DND-41 (cell line): ENCODE measurements around the gene GAS1.

Experiments used
- ATAC-seq: fragments of 200-7000 bp; cut with Tn5 transposase; 3 replicates; pipeline ENCODE4 v1.9.1; 2021; ENCODE audit warnings: low read depth; ENCODE audit not compliant: insufficient read depth
- DNase-seq: peaks from one replicate; pipeline ENCODE4 v3.0.0-alpha.2; 2020
- H2AFZ ChIP-seq: 2 replicates; pipeline ENCODE4 v1.6.0; 2012; ENCODE audit warnings: low read depth, low read length
- H3K27ac ChIP-seq: 2 replicates; pipeline ENCODE4 v1.5.1; 2012; ENCODE audit warnings: low read length, inconsistent platforms
- H3K27me3 ChIP-seq: fragments of 200-600 bp; sonication (generic); 2 replicates; pipeline ENCODE4 v1.6.0; 2012; ENCODE audit warnings: low read length, mild to moderate bottlenecking, inconsistent platforms; ENCODE audit not compliant: insufficient read depth, poor library complexity
- H3K36me3 ChIP-seq: 2 replicates; pipeline ENCODE4 v1.5.1; 2012; ENCODE audit warnings: low read length, inconsistent platforms; ENCODE audit not compliant: insufficient read depth
- H3K4me1 ChIP-seq: 2 replicates; pipeline ENCODE4 v1.5.1; 2012; ENCODE audit warnings: mild to moderate bottlenecking, low read length; ENCODE audit not compliant: insufficient read depth
- H3K4me2 ChIP-seq: 2 replicates; pipeline ENCODE4 v1.6.0; 2012; ENCODE audit warnings: mild to moderate bottlenecking, moderate library complexity, low read length, inconsistent platforms; ENCODE audit not compliant: insufficient read depth
- H3K4me3 ChIP-seq, 2 experiments: fragments of 200-600 bp in 1 of 2; shearing (Covaris generic) in 1 of 2; 2 replicates each; pipeline ENCODE4 v1.5.1; 2012 to 2016; ENCODE audit warnings: inconsistent platforms in 2 of 2, low read length in 2 of 2, mild to moderate bottlenecking in 2 of 2, low read depth in 1 of 2, moderate library complexity in 1 of 2
- H3K79me2 ChIP-seq: 2 replicates; pipeline ENCODE4 v1.6.0; 2012; ENCODE audit warnings: low read length, inconsistent platforms; ENCODE audit not compliant: insufficient read depth
- H3K9ac ChIP-seq: 2 replicates; pipeline ENCODE4 v1.6.0; 2012; ENCODE audit warnings: low read depth, mild to moderate bottlenecking, inconsistent platforms, low read length, moderate library complexity
- H3K9me3 ChIP-seq: 2 replicates; pipeline ENCODE4 v1.5.1; 2012; ENCODE audit warnings: low read length, moderate library complexity, mild to moderate bottlenecking, inconsistent platforms; ENCODE audit not compliant: insufficient read depth, severe bottlenecking
- H4K20me1 ChIP-seq: 2 replicates; pipeline ENCODE4 v1.6.0; 2012; ENCODE audit warnings: low read length; ENCODE audit not compliant: insufficient read depth
- EZH2 ChIP-seq: IDR thresholded peaks from 3 replicates; pipeline ENCODE4 v1.6.1; 2012; ENCODE audit warnings: borderline replicate concordance, low read depth, mild to moderate bottlenecking, moderate library complexity, low read length, inconsistent platforms; ENCODE audit not compliant: severe bottlenecking
- TF ChIP-seq, protein P1 (sequence below): IDR thresholded peaks from 2 replicates; pipeline ENCODE4 v1.5.1; 2012; ENCODE audit warnings: borderline replicate concordance, low read length, moderate library complexity, mild to moderate bottlenecking; ENCODE audit not compliant: poor library complexity, severe bottlenecking; ENCODE audit errors: extremely low read depth

Gene GAS1

DNA sequence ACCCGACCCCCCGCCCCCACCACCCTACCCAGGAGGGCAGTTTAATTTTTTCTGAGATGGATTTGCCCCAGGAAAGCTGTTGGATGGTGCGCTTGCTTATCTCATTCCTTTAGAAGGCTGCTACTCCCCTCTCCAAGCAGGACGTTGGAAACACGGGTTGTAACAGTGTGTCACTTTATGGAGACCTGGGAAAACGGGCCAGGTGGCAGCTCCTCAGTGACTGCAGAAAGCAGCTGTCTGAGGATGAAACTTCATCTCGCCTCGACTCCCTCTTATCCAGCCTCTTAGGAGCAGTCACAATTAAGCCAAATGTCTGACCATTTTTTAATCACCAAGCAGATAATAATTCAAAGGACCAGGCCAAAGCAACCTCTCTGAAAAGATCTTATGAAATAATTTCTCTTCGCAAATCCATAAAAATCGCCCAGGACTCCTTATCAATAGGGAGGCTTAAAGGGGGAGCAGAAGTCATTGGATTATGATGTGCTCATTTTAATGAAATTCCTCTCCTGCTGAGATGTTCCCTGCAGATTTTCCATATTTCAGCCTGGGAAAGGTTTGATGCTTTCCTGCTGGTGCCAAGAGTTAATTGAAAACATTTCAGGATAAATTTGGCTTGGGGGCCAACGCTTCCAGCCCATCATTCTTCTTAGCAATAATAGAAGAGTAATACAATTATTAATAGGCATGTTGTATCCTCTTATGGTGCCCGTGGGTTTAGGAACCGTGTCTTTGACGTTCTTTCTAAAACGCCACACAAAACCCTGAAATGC lies 26.0 kb downstream of the GAS1 start:
- DNase-seq = no peak

DNA sequence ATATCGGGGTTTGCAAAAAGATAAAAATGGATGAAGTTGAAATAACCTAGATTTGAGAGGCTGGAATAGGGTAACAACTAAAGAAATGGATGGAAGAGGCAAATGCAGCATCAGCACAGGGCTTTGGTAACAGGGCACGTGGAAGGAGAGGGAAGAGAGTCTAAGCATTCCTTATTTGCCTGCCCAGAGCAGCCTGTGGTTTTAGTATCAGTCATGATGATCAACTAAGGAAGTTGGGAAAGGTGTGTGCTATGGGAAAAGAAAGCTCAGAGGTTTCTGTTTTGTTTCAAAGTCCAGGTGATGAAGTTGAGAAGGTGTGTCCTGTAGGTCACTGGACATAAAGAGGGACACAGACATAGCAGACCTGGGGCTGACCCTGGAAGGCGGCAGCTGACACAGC lies 28.8 kb downstream of the GAS1 start:
- Histone ChIP-seq H3K4me1 (no peaks in the 10 kb centered on the region), H3K9me3 (no peaks in the 10 kb centered on the region), H3K4me3 (no peak overlapping the region), H3K36me3 (no peaks in the 10 kb centered on the region), H3K27ac (no peak overlapping the region), H3K4me2 (no peak overlapping the region), H3K27me3 (no peaks in the 10 kb centered on the region), H4K20me1 (no peaks in the 10 kb centered on the region), H2AFZ (no peak overlapping the region), H3K9ac (no peak overlapping the region), H3K79me2 (no peaks in the 10 kb centered on the region)
- DNase-seq = no peak
- no peak for ATAC-seq
- TF ChIP-seq EZH2 = no peak
- TF ChIP-seq, protein P1, sequence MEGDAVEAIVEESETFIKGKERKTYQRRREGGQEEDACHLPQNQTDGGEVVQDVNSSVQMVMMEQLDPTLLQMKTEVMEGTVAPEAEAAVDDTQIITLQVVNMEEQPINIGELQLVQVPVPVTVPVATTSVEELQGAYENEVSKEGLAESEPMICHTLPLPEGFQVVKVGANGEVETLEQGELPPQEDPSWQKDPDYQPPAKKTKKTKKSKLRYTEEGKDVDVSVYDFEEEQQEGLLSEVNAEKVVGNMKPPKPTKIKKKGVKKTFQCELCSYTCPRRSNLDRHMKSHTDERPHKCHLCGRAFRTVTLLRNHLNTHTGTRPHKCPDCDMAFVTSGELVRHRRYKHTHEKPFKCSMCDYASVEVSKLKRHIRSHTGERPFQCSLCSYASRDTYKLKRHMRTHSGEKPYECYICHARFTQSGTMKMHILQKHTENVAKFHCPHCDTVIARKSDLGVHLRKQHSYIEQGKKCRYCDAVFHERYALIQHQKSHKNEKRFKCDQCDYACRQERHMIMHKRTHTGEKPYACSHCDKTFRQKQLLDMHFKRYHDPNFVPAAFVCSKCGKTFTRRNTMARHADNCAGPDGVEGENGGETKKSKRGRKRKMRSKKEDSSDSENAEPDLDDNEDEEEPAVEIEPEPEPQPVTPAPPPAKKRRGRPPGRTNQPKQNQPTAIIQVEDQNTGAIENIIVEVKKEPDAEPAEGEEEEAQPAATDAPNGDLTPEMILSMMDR = no peak

More for the DNA sequence above, 26.0 kb downstream of the GAS1 start:
- H3K27me3 ChIP-seq = no peaks in the 10 kb centered on the region
- no peaks in the 10 kb centered on the region for H4K20me1 ChIP-seq
- H3K36me3 ChIP-seq = no peaks in the 10 kb centered on the region
- H3K9me3 ChIP-seq = no peaks in the 10 kb centered on the region
- H3K4me1 ChIP-seq = no peaks in the 10 kb centered on the region
- H3K27ac ChIP-seq = no peak overlapping the region
- H3K4me2 ChIP-seq = no peak overlapping the region
- H2AFZ ChIP-seq = no peak overlapping the region
- no peaks in the 10 kb centered on the region for H3K79me2 ChIP-seq
- H3K4me3 ChIP-seq = no peak overlapping the region
- no peak for TF ChIP-seq EZH2
- TF ChIP-seq, protein P1 = no peak
- no peak overlapping the region for H3K9ac ChIP-seq
- ATAC-seq = no peak

DNA sequence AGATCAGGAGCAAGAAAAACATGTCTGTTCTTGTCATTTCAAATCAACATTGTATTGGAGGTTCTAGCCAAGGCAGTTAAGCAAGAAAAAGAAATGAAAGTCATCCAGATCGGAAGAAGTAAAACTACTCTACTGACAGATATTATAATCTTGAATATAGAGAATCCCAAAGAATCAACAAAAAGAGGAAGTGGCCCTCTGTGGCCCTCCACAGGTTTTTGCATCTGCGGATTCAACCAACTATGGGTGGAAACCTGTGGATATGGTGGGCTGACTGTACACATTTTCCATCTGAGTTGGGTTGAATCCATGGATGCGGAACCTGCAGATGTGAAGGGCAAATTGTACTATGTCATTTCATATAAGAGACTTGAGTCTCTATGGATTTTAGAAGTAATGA lies 35.1 kb downstream of the GAS1 start:
- no peak overlapping the region for H3K4me3 ChIP-seq
- no peak overlapping the region for H3K4me2 ChIP-seq
- no peaks in the 10 kb centered on the region for H4K20me1 ChIP-seq
- peaks cover 6% of the 10 kb centered on the region for H3K9me3 ChIP-seq
- no peak overlapping the region for H2AFZ ChIP-seq
- H3K9ac ChIP-seq = no peak overlapping the region
- no peaks in the 10 kb centered on the region for H3K79me2 ChIP-seq
- H3K4me1 ChIP-seq = no peaks in the 10 kb centered on the region
- no peak for TF ChIP-seq EZH2
- TF ChIP-seq, protein P1 = no peak
- H3K27me3 ChIP-seq = no peaks in the 10 kb centered on the region
- no peaks in the 10 kb centered on the region for H3K36me3 ChIP-seq
- ATAC-seq = no peak
- no peak overlapping the region for H3K27ac ChIP-seq
- DNase-seq = no peak
